Spinal cord (tissue), 10 donors: ENCODE measurements around the gene AADACL4. TPM values are rescaled to one million over a fixed set of nuclear protein-coding genes. Genes with fewer than 3 reads are reported as not detected.
"Not testable (repeated sequence)": the region's sequence is repeated elsewhere in the genome, so short reads cannot be mapped to it uniquely, and the experiment has no call there.

Source experiments
- DNase-seq, 6 donors: peaks; one replicate each; pipeline versions ENCODE4 v3.0.0 to v3.0.0-alpha.2; 2013 to 2015; ENCODE audit warnings: low spot score in 6 of 6, low read depth in 4 of 6
- H3K27ac ChIP-seq: one replicate; pipeline ENCODE4 v1.5.1; 2013; ENCODE audit warnings: low read depth, low read length, control low read depth
- H3K27me3 ChIP-seq: one replicate; pipeline ENCODE4 v1.6.1; 2013; ENCODE audit warnings: low read length; ENCODE audit not compliant: control insufficient read depth, insufficient read depth
- H3K36me3 ChIP-seq: one replicate; pipeline ENCODE4 v1.6.1; 2013; ENCODE audit warnings: low read length; ENCODE audit not compliant: control insufficient read depth, insufficient read depth
- H3K4me1 ChIP-seq: one replicate; pipeline ENCODE4 v1.6.1; 2013; ENCODE audit warnings: low read length; ENCODE audit not compliant: control insufficient read depth, insufficient read depth
- H3K4me3 ChIP-seq: one replicate; pipeline ENCODE4 v1.5.1; 2013; ENCODE audit warnings: low read depth, low read length, control low read depth
- H3K9me3 ChIP-seq: one replicate; pipeline ENCODE4 v1.6.1; 2013; ENCODE audit warnings: low read length; ENCODE audit not compliant: control insufficient read depth, insufficient read depth
- WGBS: methylation state at CpG from one replicate; pipeline ENCODE4 v1.1.5; 2013; ENCODE audit warnings: missing lambda C conversion rate; ENCODE audit not compliant: insufficient coverage; 5-methylcytosine and 5-hydroxymethylcytosine counted together
- polyA plus RNA-seq, 2 donors: library from polyadenylated mRNA; unstranded; fragments of 120-200 nt; gene quantifications; one replicate each; pipeline ENCODE4 v1.2.1, GENCODE V29; 2013; ENCODE audit not compliant: insufficient read length in 2 of 2
- total RNA-seq, 2 donors: library from RNA; depleted of rRNA in 1 of 2; stranded (reverse); fragments of 120-200 nt in 1 of 2; fragments of >200 nt in 1 of 2; gene quantifications; one replicate each; pipeline versions ENCODE4 v1.2.3 to v1.2.4, GENCODE V29; 2013 to 2014
- donor health status: healthy.

AADACL4 gene
- total and polyA plus RNA-seq, 4 donors = 0.11 TPM; not detected in 3

- Histone ChIP-seq H3K36me3 (no peaks in the 10 kb centered on the region), H3K9me3 (no peaks in the 10 kb centered on the region), H3K4me3 (no peak overlapping the region), H3K27me3 (no peaks in the 10 kb centered on the region), H3K27ac (no peak overlapping the region), H3K4me1 (no peaks in the 10 kb centered on the region)
- DNase-seq = no peak
- WGBS = 71% methylated on average over 3 of the region's 4 CpGs
These were observed 10.2 kb downstream of the AADACL4 start for GRCh38 chr1:12654004-12654567.

DNA sequence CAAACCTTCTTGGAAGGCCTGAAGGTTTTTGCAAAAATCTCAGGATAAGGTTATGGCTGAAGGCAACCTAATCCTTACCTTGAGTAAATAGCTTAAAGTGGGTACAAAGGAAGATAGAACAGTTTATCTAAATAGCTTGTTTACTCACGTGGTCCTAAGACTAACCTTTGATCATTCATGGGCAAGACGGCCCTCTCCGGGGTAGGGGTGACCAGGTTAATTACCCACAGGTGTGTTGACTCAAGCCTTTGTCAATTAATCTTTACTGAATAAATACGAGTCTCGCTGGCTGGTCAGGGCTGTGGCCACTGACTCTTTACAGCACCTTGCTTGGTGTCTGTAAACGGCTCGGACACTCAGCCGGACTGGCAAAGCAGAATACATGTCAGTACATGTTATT, 10.8 kb downstream of the AADACL4 start:
- Histone ChIP-seq H3K9me3 (no peaks in the 10 kb centered on the region), H3K27ac (no peak overlapping the region), H3K36me3 (no peaks in the 10 kb centered on the region), H3K27me3 (no peaks in the 10 kb centered on the region), H3K4me1 (no peaks in the 10 kb centered on the region), H3K4me3 (no peak overlapping the region)
- DNase-seq = no peak
- 80% methylated on average over 5 of the region's 8 CpGs for WGBS

DNA sequence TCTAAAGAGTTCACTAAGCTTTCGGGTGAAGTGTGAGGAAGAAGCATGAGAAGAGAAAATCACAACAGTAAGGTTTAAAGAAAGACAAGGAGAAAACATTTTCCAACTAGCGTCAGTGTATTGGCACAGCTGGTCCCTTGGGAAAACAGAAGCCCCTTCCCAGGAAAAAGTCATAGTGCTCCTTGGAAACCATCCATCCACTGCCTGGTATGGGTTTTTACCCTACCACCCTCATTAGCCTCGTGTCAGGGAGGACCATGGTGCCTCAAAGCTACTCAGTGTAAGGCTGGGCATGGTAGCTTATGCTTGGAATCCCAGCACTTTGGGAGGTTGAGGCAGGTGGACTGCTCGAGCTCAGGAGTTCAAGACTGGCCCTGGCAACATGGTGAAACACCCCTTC, 12.7 kb downstream of the AADACL4 start:
- Histone ChIP-seq H3K27ac (no peak overlapping the region), H3K4me3 (no peak overlapping the region), H3K9me3 (no peaks in the 10 kb centered on the region), H3K27me3 (no peaks in the 10 kb centered on the region), H3K4me1 (no peaks in the 10 kb centered on the region), H3K36me3 (no peaks in the 10 kb centered on the region)
- no peak for DNase-seq
- WGBS = no CpG with 5 or more reads among the region's 4 CpGs

DNA sequence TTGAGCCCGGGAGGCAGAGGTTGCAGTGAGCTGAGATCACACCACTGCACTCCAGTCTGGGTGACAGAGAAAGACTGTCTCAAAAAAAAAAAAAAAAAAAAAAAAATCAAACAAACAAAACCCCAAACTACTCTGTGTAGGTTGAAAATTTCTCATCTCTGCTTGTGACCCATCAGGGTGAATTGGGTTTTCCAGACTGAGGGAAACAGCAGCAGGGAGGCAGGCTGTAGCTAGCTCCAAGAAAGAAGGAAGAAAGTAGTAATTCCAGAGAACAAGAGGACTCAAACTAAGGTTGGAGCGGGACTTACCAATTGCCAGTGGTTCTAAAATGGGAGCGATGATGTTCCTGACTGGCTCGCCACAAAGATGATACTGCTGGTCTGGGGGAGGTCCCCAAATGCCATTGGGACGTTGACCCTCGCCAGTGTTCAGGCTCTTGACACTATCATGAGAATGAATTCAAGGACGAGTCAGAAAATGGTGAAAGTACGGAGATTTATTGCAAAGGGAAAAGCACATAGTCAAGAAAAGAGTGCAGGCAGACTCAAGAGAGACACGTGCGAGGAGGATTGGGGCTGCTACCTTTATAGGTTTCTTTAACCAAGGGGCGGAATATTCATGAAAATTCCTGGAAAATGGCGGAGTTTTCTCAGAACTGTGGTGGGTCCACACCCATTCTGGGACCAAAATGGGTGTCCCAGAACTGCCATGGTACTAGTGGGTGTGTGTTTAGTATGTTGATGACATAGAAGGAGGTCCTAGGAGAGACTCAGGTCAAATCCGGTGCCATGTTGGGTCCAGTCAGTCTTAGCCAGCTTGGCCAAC, 13.4 kb downstream of the AADACL4 start:
- H3K4me1 ChIP-seq = no peaks in the 10 kb centered on the region
- no peak overlapping the region for H3K27ac ChIP-seq
- WGBS = 93% methylated on average over 12 of the region's 13 CpGs
- no peaks in the 10 kb centered on the region for H3K9me3 ChIP-seq
- no peak overlapping the region for H3K4me3 ChIP-seq
- DNase-seq = no peak
- H3K27me3 ChIP-seq = no peaks in the 10 kb centered on the region
- no peaks in the 10 kb centered on the region for H3K36me3 ChIP-seq

GRCh38 chr1:12657885-12658512, 14.1 kb downstream of the AADACL4 start:
- not testable (repeated sequence) for DNase-seq, H3K4me3 ChIP-seq, H3K27ac ChIP-seq, H3K4me1 ChIP-seq, H3K27me3 ChIP-seq, H3K9me3 ChIP-seq, H3K36me3 ChIP-seq
- WGBS = 94% methylated on average over 9 of the region's 9 CpGs

DNA sequence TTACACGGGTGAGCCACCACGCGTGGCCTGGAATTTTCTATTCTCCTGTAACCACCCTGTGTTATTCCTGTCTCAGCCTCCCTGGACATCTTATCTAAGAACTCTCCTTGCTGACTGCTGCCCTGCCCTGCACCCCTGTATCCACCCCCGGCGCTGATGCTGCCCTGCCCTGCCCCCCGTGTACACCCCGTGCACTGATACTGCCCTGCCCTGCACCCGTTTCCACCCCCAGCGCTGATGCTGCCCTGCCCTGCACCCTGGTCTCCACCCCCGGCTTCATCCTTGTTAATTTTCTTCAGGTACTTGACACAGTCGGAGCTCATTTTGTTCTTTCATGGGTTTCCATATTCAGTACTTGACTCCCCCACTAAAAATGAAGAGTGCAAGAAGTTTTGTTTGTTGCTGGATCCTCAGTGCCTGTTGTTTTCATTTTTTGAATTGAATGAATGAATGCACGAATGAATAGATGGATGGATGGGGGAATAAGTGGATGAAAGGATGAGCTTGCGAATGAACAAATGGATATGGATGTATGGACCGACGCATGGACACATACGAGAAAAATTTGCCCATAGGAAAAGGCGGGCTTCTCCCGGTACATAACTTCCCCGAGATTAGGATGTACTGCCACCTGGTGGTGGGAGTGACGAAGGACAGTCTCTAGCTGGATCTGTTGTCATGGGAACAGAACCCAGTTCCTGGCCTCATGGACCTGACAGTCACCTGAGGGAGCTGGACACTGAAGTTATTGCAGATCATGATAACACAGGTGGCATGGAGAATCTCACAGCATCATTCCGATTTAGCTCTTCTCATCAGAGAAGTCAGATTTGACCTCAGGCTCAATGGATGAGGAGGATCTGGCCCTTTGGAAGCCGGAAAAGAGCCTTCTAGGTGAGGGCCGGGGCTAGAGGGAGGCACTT, 14.9 kb downstream of the AADACL4 start:
- peak; percentile 46 to 92 (median 70) for DNase-seq
- H3K27me3 ChIP-seq = no peaks in the 10 kb centered on the region
- H3K4me1 ChIP-seq = no peaks in the 10 kb centered on the region
- H3K9me3 ChIP-seq = no peaks in the 10 kb centered on the region
- WGBS = 44% methylated on average over 19 of the region's 23 CpGs
- no peaks in the 10 kb centered on the region for H3K36me3 ChIP-seq
- no peak overlapping the region for H3K4me3 ChIP-seq
- no peak overlapping the region for H3K27ac ChIP-seq

DNA sequence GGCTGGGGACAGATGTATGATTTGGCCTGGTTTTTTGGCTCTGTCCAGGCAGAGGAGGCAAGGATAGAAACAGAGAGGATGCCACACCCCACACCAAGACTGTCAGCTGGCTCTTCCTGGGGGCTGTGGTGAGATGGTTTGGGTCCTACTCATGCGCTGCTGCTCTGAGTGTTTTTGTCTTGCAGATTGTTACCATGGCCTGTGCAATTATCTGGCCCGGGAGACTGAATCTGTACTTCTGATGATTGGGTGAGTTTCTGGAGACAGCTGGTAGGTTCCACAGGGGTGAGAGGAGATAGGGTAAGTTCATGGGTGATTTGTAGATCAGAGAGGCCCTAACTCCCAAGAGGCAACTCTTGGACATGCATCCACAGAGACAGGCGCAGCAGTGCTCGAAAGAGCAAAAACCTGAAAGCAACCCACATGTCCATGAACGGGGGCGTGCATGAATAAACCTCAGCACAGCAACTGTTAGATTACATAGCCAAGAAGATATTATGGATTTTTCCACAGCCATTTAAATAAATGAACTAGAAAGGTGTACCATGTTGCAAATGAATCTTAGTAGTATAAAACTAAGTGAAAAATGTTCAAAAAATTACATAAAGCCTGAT, 17.8 kb downstream of the AADACL4 start:
- Histone ChIP-seq H3K36me3 (no peaks in the 10 kb centered on the region), H3K27ac (no peak overlapping the region), H3K4me1 (no peaks in the 10 kb centered on the region), H3K9me3 (no peaks in the 10 kb centered on the region), H3K4me3 (no peak overlapping the region), H3K27me3 (no peaks in the 10 kb centered on the region)
- WGBS = 67% methylated on average over 3 of the region's 6 CpGs
- no peak for DNase-seq

- Histone ChIP-seq H3K27me3 (no peaks in the 10 kb centered on the region), H3K4me3 (no peak overlapping the region), H3K9me3 (no peaks in the 10 kb centered on the region), H3K36me3 (no peaks in the 10 kb centered on the region), H3K27ac (no peak overlapping the region), H3K4me1 (no peaks in the 10 kb centered on the region)
- WGBS = no CpG with 5 or more reads among the region's 1 CpG
- no peak for DNase-seq
These were observed 18.7 kb downstream of the AADACL4 start for GRCh38 chr1:12662556-12662955.

DNA sequence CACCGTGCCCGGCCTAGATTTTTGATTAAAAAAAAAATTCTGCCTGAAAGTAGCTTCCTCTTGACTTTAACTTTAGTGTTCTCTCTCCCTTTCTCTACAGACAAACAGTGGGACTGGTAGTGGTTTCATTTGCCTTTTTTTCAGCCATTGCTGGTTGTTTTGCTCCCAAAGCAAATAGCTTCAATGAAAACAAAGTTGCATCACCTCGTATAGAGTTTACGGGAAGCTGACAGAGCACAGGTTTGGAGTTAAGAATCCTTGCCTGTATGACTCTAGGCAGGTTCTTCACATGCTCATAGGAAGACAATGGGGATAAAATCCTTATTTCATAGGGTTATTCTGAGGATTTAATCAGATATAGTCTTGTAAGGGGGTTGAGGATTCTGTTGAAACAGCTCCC, 21.6 kb downstream of the AADACL4 start:
- H3K4me1 ChIP-seq = no peaks in the 10 kb centered on the region
- no peaks in the 10 kb centered on the region for H3K9me3 ChIP-seq
- no peaks in the 10 kb centered on the region for H3K36me3 ChIP-seq
- H3K27me3 ChIP-seq = no peaks in the 10 kb centered on the region
- DNase-seq = no peak
- WGBS = 100% methylated on average over 1 of the region's 4 CpGs
- no peak overlapping the region for H3K27ac ChIP-seq
- H3K4me3 ChIP-seq = no peak overlapping the region
